ENCODE results near the gene MAP1S.

MAP1S gene

GRCh38 chr19:17686592-17687024 is 32.7 kb upstream of the MAP1S start:
- H3K27ac Mint-ChIP-seq, result no peak overlapping the region
- no peaks in the 10 kb centered on the region for H3K36me3 Mint-ChIP-seq
- H3K4me1 Mint-ChIP-seq (ENCODE audit: low read depth), result peaks cover 17% of the 10 kb centered on the region
- H3K4me3 Mint-ChIP-seq, result no peak overlapping the region
- peaks cover 43% of the 10 kb centered on the region for H3K27me3 Mint-ChIP-seq
- H3K9me3 Mint-ChIP-seq (ENCODE audit: low read depth), result no peaks in the 10 kb centered on the region

GRCh38 chr19:17687141-17687856 is 32.0 kb upstream of the MAP1S start:
- Mint-ChIP-seq H3K27me3 (peaks cover 44% of the 10 kb centered on the region), H3K36me3 (no peaks in the 10 kb centered on the region), H3K4me3 (peak overlapping the region; percentile 78), H3K9me3 (ENCODE audit: low read depth) (no peaks in the 10 kb centered on the region), H3K4me1 (ENCODE audit: low read depth) (peaks cover 17% of the 10 kb centered on the region), H3K27ac (no peak overlapping the region)

- Mint-ChIP-seq H3K4me1 (ENCODE audit: low read depth) (peaks cover 17% of the 10 kb centered on the region), H3K36me3 (no peaks in the 10 kb centered on the region), H3K4me3 (peak within 1 kb of the TSS; percentile 78)
Measured at GRCh38 chr19:17687857-17688784, 31.2 kb upstream of the MAP1S start, which contains the start of gene UNC13A. TSS of gene UNC13A (minus strand) at chr19:17688354. CDS start at chr19:17688199, 155 bp downstream.

DNA sequence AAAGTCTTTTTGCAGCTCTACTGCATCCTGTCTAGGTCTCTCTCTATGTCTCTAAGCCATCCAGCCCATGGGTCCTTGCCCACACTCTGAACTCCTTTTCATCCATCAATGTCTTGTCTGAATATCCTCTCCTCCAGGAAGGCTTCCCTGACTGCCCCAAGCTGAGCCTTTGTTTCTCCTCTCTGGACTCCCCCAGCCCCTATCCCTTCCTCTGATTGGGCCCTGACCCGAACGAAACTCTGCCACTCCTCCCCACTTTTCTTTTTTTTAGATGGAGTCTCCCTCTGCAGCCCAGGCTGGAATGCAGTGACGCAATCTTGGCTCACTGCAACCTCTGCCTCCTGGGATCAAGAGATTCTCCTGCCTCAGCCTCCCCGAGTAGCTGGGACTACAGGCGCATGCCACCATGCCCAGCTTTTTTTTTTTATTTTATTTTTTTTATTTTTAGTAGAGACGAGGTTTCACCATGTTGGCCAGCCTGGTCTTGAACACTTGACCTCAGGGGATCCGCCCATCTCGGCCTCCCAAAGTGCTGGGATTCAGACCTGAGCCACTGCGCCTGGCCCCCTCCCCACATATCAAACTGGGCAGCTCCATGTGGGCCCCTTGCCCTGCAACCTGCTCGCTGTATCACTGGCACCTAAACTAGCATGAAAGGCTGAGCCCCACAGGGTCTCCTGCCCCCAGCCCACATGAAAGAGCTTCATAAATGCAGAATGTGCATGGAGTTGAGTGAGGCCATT is 30.3 kb upstream of the MAP1S start:
- Mint-ChIP-seq H3K27ac (no peak overlapping the region), H3K27me3 (peaks cover 30% of the 10 kb centered on the region), H3K4me1 (ENCODE audit: low read depth) (peaks cover 17% of the 10 kb centered on the region), H3K9me3 (ENCODE audit: low read depth) (no peaks in the 10 kb centered on the region), H3K36me3 (no peaks in the 10 kb centered on the region), H3K4me3 (peak overlapping the region; percentile 70)

More at GRCh38 chr19:17687857-17688784, 31.2 kb upstream of the MAP1S start, which contains the start of gene UNC13A:
- H3K27me3 Mint-ChIP-seq, result peaks cover 36% of the 10 kb centered on the region
- no peaks in the 10 kb centered on the region for H3K9me3 Mint-ChIP-seq (ENCODE audit: low read depth)
- no peak within 1 kb of the TSS for H3K27ac Mint-ChIP-seq

GRCh38 chr19:17692566-17692965 is 26.7 kb upstream of the MAP1S start:
- no peak overlapping the region for H3K4me3 Mint-ChIP-seq
- H3K27me3 Mint-ChIP-seq, result peaks cover 17% of the 10 kb centered on the region
- H3K27ac Mint-ChIP-seq, result no peak overlapping the region
- no peaks in the 10 kb centered on the region for H3K9me3 Mint-ChIP-seq (ENCODE audit: low read depth)
- peaks cover 6% of the 10 kb centered on the region for H3K4me1 Mint-ChIP-seq (ENCODE audit: low read depth)
- H3K36me3 Mint-ChIP-seq, result no peaks in the 10 kb centered on the region

- H3K4me3 Mint-ChIP-seq, result no peak overlapping the region
- no peak overlapping the region for H3K27ac Mint-ChIP-seq
- H3K36me3 Mint-ChIP-seq, result no peaks in the 10 kb centered on the region
- H3K4me1 Mint-ChIP-seq (ENCODE audit: low read depth), result no peaks in the 10 kb centered on the region
- no peaks in the 10 kb centered on the region for H3K9me3 Mint-ChIP-seq (ENCODE audit: low read depth)
- H3K27me3 Mint-ChIP-seq, result peaks cover 14% of the 10 kb centered on the region
Measured at GRCh38 chr19:17695198-17695597, 24.1 kb upstream of the MAP1S start.

GRCh38 chr19:17703824-17704463 is 15.3 kb upstream of the MAP1S start:
- H3K36me3 Mint-ChIP-seq, result no peaks in the 10 kb centered on the region
- no peak overlapping the region for H3K27ac Mint-ChIP-seq
- H3K27me3 Mint-ChIP-seq, result no peaks in the 10 kb centered on the region
- no peaks in the 10 kb centered on the region for H3K4me1 Mint-ChIP-seq (ENCODE audit: low read depth)
- H3K9me3 Mint-ChIP-seq (ENCODE audit: low read depth), result no peaks in the 10 kb centered on the region
- no peak overlapping the region for H3K4me3 Mint-ChIP-seq

DNA sequence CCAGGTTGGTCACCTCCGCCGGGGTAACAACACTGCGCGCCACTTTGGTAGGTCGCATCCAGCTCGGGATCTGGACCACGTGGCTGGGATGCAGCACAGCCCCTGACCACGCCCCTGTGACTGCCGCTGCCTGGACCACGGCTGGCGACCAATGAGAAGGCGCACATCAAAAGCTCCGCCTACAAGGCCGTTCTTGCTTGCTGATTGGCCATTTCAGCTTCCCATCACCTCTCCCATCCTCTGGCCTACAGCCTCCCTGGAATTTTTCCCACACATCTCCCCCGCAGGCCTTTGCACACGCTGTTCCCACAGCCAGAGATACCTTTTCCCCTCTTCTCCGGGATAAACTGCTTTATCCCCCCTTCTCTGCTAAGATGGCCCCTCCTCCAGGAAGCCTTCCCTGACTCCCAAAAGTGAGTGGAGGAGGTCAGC is 12.5 kb upstream of the MAP1S start:
- Mint-ChIP-seq H3K27ac (no peak overlapping the region), H3K4me3 (no peak overlapping the region), H3K27me3 (no peaks in the 10 kb centered on the region), H3K36me3 (no peaks in the 10 kb centered on the region), H3K4me1 (ENCODE audit: low read depth) (no peaks in the 10 kb centered on the region), H3K9me3 (ENCODE audit: low read depth) (no peaks in the 10 kb centered on the region)

DNA sequence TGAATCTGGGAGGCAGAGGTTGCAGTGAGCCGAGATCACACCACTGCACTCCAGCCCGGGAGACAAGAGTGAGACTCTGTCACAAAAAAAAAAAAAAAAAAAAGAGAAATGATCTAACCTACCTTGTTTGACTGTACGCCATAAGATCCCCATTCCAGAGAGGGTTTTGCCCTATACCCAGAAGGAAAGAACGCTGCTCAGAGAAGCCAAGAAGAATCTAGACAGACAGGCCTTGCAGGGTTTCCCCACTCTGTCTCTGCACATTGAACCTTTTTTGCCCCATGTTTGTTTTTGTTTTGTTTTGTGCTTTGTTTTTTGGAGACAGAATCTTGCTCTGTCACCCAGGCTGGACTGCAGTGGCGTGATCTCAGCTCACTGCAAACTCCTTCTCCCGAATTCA is 7.4 kb upstream of the MAP1S start:
- no peaks in the 10 kb centered on the region for H3K36me3 Mint-ChIP-seq
- no peaks in the 10 kb centered on the region for H3K4me1 Mint-ChIP-seq (ENCODE audit: low read depth)
- H3K9me3 Mint-ChIP-seq (ENCODE audit: low read depth), result no peaks in the 10 kb centered on the region
- H3K4me3 Mint-ChIP-seq, result no peak overlapping the region
- no peak overlapping the region for H3K27ac Mint-ChIP-seq
- no peaks in the 10 kb centered on the region for H3K27me3 Mint-ChIP-seq

- Mint-ChIP-seq H3K4me3 (no peak overlapping the region), H3K27ac (no peak overlapping the region), H3K27me3 (no peaks in the 10 kb centered on the region), H3K4me1 (ENCODE audit: low read depth) (peaks cover 24% of the 10 kb centered on the region), H3K36me3 (no peaks in the 10 kb centered on the region), H3K9me3 (ENCODE audit: low read depth) (no peaks in the 10 kb centered on the region)
Measured at GRCh38 chr19:17716309-17716929, 2.9 kb upstream of the MAP1S start.

GRCh38 chr19:17718550-17718946 is 732 bp upstream of the MAP1S start:
- Mint-ChIP-seq H3K4me1 (ENCODE audit: low read depth) (peaks cover 30% of the 10 kb centered on the region), H3K27ac (peak overlapping the region; percentile 84)

DNA sequence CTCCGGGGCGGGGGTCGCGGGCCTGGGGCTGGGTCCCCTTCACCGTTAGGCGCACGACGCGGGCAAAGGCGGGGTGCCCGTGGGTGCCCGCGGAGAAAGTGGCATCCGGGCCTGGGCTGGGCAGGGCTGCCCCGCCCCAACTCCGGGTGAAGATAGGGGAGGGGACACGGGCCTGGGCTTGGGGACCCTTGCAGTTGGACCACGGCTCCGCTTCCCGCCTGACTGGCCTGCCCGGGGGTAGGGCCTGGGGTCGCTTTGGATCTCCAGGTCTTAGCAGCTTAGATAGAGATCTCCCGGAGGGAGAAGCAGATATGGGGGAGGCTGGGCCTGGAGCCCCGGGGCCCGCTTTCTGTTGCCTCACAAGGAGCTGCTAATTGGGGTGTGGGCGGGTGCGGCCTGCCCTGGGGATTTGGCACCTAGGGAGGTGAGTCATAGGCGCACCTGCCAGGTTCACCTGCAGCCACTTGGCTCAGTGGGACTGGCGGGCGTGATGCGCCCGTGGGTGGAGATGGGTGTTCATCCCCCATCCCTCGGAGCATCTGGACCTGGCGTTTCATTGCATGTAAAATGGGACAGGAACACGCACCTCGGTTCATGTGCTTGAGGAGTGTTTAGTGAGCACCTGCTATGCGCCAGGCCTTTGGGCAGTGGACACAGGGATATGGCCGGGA is 585 bp downstream of the MAP1S start:
- Mint-ChIP-seq H3K9me3 (ENCODE audit: low read depth) (no peaks in the 10 kb centered on the region), H3K27me3 (no peaks in the 10 kb centered on the region), H3K4me1 (ENCODE audit: low read depth) (peaks cover 30% of the 10 kb centered on the region), H3K4me3 (peak overlapping the region; percentile 93), H3K36me3 (no peaks in the 10 kb centered on the region), H3K27ac (peak overlapping the region; percentile 85)

More at GRCh38 chr19:17718550-17718946, 732 bp upstream of the MAP1S start:
- H3K9me3 Mint-ChIP-seq (ENCODE audit: low read depth), result no peaks in the 10 kb centered on the region
- peak overlapping the region; percentile 89 for H3K4me3 Mint-ChIP-seq
- H3K27me3 Mint-ChIP-seq, result no peaks in the 10 kb centered on the region
- H3K36me3 Mint-ChIP-seq, result no peaks in the 10 kb centered on the region

DNA sequence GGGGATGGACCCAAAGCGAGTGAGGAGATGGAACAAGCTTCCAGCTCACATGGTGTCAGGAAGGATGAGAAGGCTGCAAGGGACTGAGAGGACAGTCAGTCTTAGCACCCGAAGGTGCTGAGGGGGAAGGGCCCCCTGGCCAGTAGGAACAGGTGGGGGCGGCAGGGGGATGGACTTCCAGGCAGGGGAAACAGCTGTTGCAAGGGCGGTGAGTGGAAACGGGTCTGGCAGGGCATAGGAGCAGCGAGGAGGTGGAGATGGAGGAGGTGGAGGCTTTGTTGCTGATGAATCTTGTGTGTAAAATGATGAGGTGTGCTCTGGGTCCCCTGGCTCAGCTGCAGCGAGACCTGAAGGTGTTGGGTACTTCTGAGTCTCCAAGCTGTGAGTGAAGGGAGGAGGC is 1.2 kb downstream of the MAP1S start:
- Mint-ChIP-seq H3K4me3 (peak overlapping the region; percentile 93), H3K9me3 (ENCODE audit: low read depth) (no peaks in the 10 kb centered on the region), H3K27ac (peak overlapping the region; percentile 85), H3K27me3 (no peaks in the 10 kb centered on the region), H3K4me1 (ENCODE audit: low read depth) (peaks cover 30% of the 10 kb centered on the region), H3K36me3 (no peaks in the 10 kb centered on the region)
